Stimulated activated naive CD8-positive, alpha-beta T cell treated with anti-CD3 and anti-CD28 coated beads, Interleukin-15, Interleukin-2, amounts not matched to agents 100 ng/mL and 50 ng/mL, for 24 hours (primary cell): ENCODE data around the gene ADSS1.

Source experiments
- H3K27ac Mint-ChIP-seq: one replicate; pipeline ENCODE4 v1.8.0; 2021; ENCODE audit warnings: mild to moderate bottlenecking, mixed read lengths
- H3K27me3 Mint-ChIP-seq: one replicate; pipeline ENCODE4 v1.8.0; 2021; ENCODE audit warnings: mixed read lengths
- H3K36me3 Mint-ChIP-seq: one replicate; pipeline ENCODE4 v1.8.0; 2021; ENCODE audit warnings: low read depth, mixed read lengths
- H3K4me1 Mint-ChIP-seq: one replicate; pipeline ENCODE4 v1.8.0; 2021; ENCODE audit warnings: low read depth, mixed read lengths
- H3K4me3 Mint-ChIP-seq: one replicate; pipeline ENCODE4 v1.8.0; 2021; ENCODE audit warnings: mild to moderate bottlenecking, mixed read lengths
- H3K9me3 Mint-ChIP-seq: one replicate; pipeline ENCODE4 v1.8.0; 2021; ENCODE audit warnings: mixed read lengths

Gene ADSS1

GRCh38 chr14:104684449-104684821 lies 39.6 kb upstream of the ADSS1 start:
- H3K4me3 Mint-ChIP-seq = no peak overlapping the region
- H3K27ac Mint-ChIP-seq = no peak overlapping the region
- H3K4me1 Mint-ChIP-seq = peaks cover 49% of the 10 kb centered on the region
- H3K27me3 Mint-ChIP-seq = no peaks in the 10 kb centered on the region
- H3K36me3 Mint-ChIP-seq = no peaks in the 10 kb centered on the region
- no peaks in the 10 kb centered on the region for H3K9me3 Mint-ChIP-seq

- peaks cover 49% of the 10 kb centered on the region for H3K4me1 Mint-ChIP-seq
- no peaks in the 10 kb centered on the region for H3K27me3 Mint-ChIP-seq
- peak overlapping the region; percentile 36 for H3K27ac Mint-ChIP-seq
- no peak overlapping the region for H3K4me3 Mint-ChIP-seq
- no peaks in the 10 kb centered on the region for H3K9me3 Mint-ChIP-seq
- H3K36me3 Mint-ChIP-seq = no peaks in the 10 kb centered on the region
Measured at GRCh38 chr14:104685216-104685997, 38.6 kb upstream of the ADSS1 start.

GRCh38 chr14:104685998-104686610 lies 37.9 kb upstream of the ADSS1 start:
- Mint-ChIP-seq H3K27ac (no peak overlapping the region), H3K27me3 (no peaks in the 10 kb centered on the region), H3K36me3 (no peaks in the 10 kb centered on the region), H3K4me1 (peaks cover 49% of the 10 kb centered on the region), H3K4me3 (no peak overlapping the region), H3K9me3 (no peaks in the 10 kb centered on the region)

- Mint-ChIP-seq H3K9me3 (no peaks in the 10 kb centered on the region), H3K27ac (peak overlapping the region; percentile 47), H3K4me1 (peaks cover 49% of the 10 kb centered on the region), H3K4me3 (no peak overlapping the region), H3K36me3 (no peaks in the 10 kb centered on the region), H3K27me3 (no peaks in the 10 kb centered on the region)
Measured at GRCh38 chr14:104686624-104687517, 37.2 kb upstream of the ADSS1 start.

- Mint-ChIP-seq H3K27ac (no peak overlapping the region), H3K36me3 (no peaks in the 10 kb centered on the region), H3K27me3 (no peaks in the 10 kb centered on the region), H3K9me3 (no peaks in the 10 kb centered on the region), H3K4me3 (peak overlapping the region; percentile 37), H3K4me1 (peaks cover 51% of the 10 kb centered on the region)
Measured at GRCh38 chr14:104687601-104688504, 36.2 kb upstream of the ADSS1 start.

GRCh38 chr14:104688505-104689108 lies 35.4 kb upstream of the ADSS1 start:
- peaks cover 57% of the 10 kb centered on the region for H3K4me1 Mint-ChIP-seq
- H3K4me3 Mint-ChIP-seq = peak overlapping the region; percentile 51
- no peaks in the 10 kb centered on the region for H3K9me3 Mint-ChIP-seq
- no peaks in the 10 kb centered on the region for H3K27me3 Mint-ChIP-seq
- peak overlapping the region; percentile 31 for H3K27ac Mint-ChIP-seq
- H3K36me3 Mint-ChIP-seq = no peaks in the 10 kb centered on the region

- Mint-ChIP-seq H3K36me3 (no peaks in the 10 kb centered on the region), H3K27me3 (no peaks in the 10 kb centered on the region), H3K9me3 (no peaks in the 10 kb centered on the region), H3K27ac (peak within 1 kb of the TSS; percentile 58), H3K4me1 (peaks cover 60% of the 10 kb centered on the region), H3K4me3 (peak within 1 kb of the TSS; percentile 79)
Measured at GRCh38 chr14:104689109-104689880, 34.7 kb upstream of the ADSS1 start, which contains the start of gene INF2. Gene INF2, plus strand, starts transcription at chr14:104689618. Its CDS starts 11,748 bp downstream, at chr14:104701366.

- H3K27me3 Mint-ChIP-seq = no peaks in the 10 kb centered on the region
- no peaks in the 10 kb centered on the region for H3K36me3 Mint-ChIP-seq
- peaks cover 62% of the 10 kb centered on the region for H3K4me1 Mint-ChIP-seq
- H3K4me3 Mint-ChIP-seq = peak overlapping the region; percentile 79
- H3K27ac Mint-ChIP-seq = peak overlapping the region; percentile 58
- no peaks in the 10 kb centered on the region for H3K9me3 Mint-ChIP-seq
Measured at GRCh38 chr14:104689881-104690711, 33.9 kb upstream of the ADSS1 start.

GRCh38 chr14:104690861-104691455 lies 33.1 kb upstream of the ADSS1 start:
- peak overlapping the region; percentile 58 for H3K27ac Mint-ChIP-seq
- H3K4me1 Mint-ChIP-seq = peaks cover 64% of the 10 kb centered on the region
- no peaks in the 10 kb centered on the region for H3K27me3 Mint-ChIP-seq
- no peaks in the 10 kb centered on the region for H3K36me3 Mint-ChIP-seq
- no peaks in the 10 kb centered on the region for H3K9me3 Mint-ChIP-seq
- peak overlapping the region; percentile 79 for H3K4me3 Mint-ChIP-seq

GRCh38 chr14:104691546-104692260 lies 32.3 kb upstream of the ADSS1 start:
- peak overlapping the region; percentile 79 for H3K4me3 Mint-ChIP-seq
- H3K36me3 Mint-ChIP-seq = no peaks in the 10 kb centered on the region
- H3K27me3 Mint-ChIP-seq = no peaks in the 10 kb centered on the region
- no peak overlapping the region for H3K27ac Mint-ChIP-seq
- peaks cover 60% of the 10 kb centered on the region for H3K4me1 Mint-ChIP-seq
- no peaks in the 10 kb centered on the region for H3K9me3 Mint-ChIP-seq

GRCh38 chr14:104692261-104692938 lies 31.6 kb upstream of the ADSS1 start:
- Mint-ChIP-seq H3K4me1 (peaks cover 53% of the 10 kb centered on the region), H3K4me3 (no peak overlapping the region), H3K36me3 (no peaks in the 10 kb centered on the region), H3K27ac (no peak overlapping the region), H3K9me3 (no peaks in the 10 kb centered on the region), H3K27me3 (no peaks in the 10 kb centered on the region)
